Stimulated activated CD8-positive, alpha-beta memory T cell treated with anti-CD3 and anti-CD28 coated beads, Interleukin-4, amount 100 ng/mL, for 48 hours (primary cell): ENCODE results near the gene RBM39.
"Not testable (repeated sequence)": the region's sequence is repeated elsewhere in the genome, so short reads cannot be mapped to it uniquely, and the experiment has no call there.

Experiments used
- DNase-seq: peaks from one replicate; pipeline ENCODE4 v3.0.0-alpha.2; 2020

Gene RBM39

GRCh38 chr20:35750611-35751010, 8.6 kb upstream of the RBM39 start:
- no peak for DNase-seq

- not testable (repeated sequence) for DNase-seq
These were observed 2.4 kb upstream of the RBM39 start for GRCh38 chr20:35744492-35744841.

- DNase-seq = peak; percentile 51
These were observed 1.8 kb upstream of the RBM39 start for GRCh38 chr20:35743693-35744491.

GRCh38 chr20:35742741-35743523, 872 bp upstream of the RBM39 start:
- DNase-seq = no peak

- no peak for DNase-seq
These were observed 2.5 kb downstream of the RBM39 start for GRCh38 chr20:35739294-35740163.

GRCh38 chr20:35738410-35739179, 3.5 kb downstream of the RBM39 start:
- DNase-seq = no peak

- DNase-seq = no peak
These were observed 4.2 kb downstream of the RBM39 start for GRCh38 chr20:35737865-35738333.

GRCh38 chr20:35735826-35736470, 6.1 kb downstream of the RBM39 start:
- no peak for DNase-seq

GRCh38 chr20:35734777-35735649, 7.0 kb downstream of the RBM39 start:
- no peak for DNase-seq

GRCh38 chr20:35734374-35734773, 7.7 kb downstream of the RBM39 start:
- no peak for DNase-seq

- DNase-seq = no peak
These were observed 9.4 kb downstream of the RBM39 start for GRCh38 chr20:35732644-35732982.

- no peak for DNase-seq
These were observed 10.0 kb downstream of the RBM39 start for GRCh38 chr20:35731862-35732643.

GRCh38 chr20:35731469-35731788, 10.6 kb downstream of the RBM39 start:
- DNase-seq = no peak

- DNase-seq = no peak
These were observed 11.2 kb downstream of the RBM39 start for GRCh38 chr20:35730583-35731468.

- no peak for DNase-seq
These were observed 12.1 kb downstream of the RBM39 start for GRCh38 chr20:35729836-35730582.

GRCh38 chr20:35729283-35729807, 12.7 kb downstream of the RBM39 start:
- DNase-seq = no peak

- DNase-seq = no peak
These were observed 15.0 kb downstream of the RBM39 start for GRCh38 chr20:35726842-35727711.
